Liver (tissue), 3 donors: ENCODE data around the gene KNG1.

Experiments
- SP1 ChIP-seq: IDR thresholded peaks from 2 replicates; pipeline ENCODE4 v1.6.1; 2018; ENCODE audit warnings: antibody characterized with exemption, mild to moderate bottlenecking
- TAF1 ChIP-seq: conservative IDR thresholded peaks from 2 replicates; pipeline ENCODE4 v1.6.1; 2016; ENCODE audit warnings: antibody characterized with exemption, mild to moderate bottlenecking
- TF ChIP-seq, protein P1 (sequence below): fragments of 150-350 bp; IDR thresholded peaks from 2 replicates; pipeline ENCODE4 v1.5.1; 2017; ENCODE audit warnings: improper control_type of control experiment, low read depth, low read length; ENCODE audit not compliant: missing input control
- donor health status: healthy.
- donor health status: healthy.

DNA sequence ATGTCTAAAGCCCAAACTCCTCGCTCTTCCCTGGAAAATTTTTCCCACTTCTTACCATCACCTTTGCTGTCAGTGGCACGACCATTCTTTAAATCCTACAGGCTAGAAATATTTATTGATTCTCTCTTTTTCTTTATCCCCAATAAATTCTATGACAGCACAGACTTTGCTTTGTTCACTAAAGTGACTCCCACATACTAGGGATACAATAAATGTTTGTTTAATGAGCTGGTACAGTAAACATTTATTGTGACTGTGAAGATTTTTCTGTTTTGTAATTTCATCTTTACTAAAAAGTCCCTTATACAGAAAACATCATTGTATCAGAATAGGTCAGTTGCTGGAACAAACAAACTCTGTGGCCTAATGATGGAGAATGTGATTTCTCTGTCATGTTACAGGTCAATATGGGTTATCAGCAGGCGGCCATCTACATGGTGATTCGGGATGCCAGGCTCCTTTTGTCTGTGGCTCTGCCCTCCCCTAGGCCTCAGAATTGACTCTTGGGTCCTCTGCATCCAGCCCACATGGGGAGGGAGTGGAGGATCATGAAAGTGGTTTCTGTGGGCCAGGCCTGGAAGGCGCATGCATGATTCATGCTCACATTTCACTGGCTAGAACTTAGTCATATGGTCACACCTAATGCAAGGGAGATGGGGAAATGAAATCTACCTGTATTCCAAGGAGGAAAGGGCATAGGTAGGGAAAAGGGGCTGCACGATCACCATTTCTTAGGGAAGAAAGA, 22.7 kb upstream of the KNG1 start:
- TF ChIP-seq, protein P1, sequence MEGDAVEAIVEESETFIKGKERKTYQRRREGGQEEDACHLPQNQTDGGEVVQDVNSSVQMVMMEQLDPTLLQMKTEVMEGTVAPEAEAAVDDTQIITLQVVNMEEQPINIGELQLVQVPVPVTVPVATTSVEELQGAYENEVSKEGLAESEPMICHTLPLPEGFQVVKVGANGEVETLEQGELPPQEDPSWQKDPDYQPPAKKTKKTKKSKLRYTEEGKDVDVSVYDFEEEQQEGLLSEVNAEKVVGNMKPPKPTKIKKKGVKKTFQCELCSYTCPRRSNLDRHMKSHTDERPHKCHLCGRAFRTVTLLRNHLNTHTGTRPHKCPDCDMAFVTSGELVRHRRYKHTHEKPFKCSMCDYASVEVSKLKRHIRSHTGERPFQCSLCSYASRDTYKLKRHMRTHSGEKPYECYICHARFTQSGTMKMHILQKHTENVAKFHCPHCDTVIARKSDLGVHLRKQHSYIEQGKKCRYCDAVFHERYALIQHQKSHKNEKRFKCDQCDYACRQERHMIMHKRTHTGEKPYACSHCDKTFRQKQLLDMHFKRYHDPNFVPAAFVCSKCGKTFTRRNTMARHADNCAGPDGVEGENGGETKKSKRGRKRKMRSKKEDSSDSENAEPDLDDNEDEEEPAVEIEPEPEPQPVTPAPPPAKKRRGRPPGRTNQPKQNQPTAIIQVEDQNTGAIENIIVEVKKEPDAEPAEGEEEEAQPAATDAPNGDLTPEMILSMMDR: no peak
- no peak for TF ChIP-seq TAF1
- no peak for TF ChIP-seq SP1
